Activated CD8-positive, alpha-beta T cell treated with anti-CD3 and anti-CD28 coated beads, Interleukin-2, amount 10 ng/mL, durations not matched to agents 7 days and 5 days (primary cell): Measurements from ENCODE around the gene BCAR3. TPM values are rescaled to one million over a fixed set of nuclear protein-coding genes. Genes with fewer than 3 reads are reported as not detected.

Experiments used
- ATAC-seq: fragments of 150-1000 bp; cut with Tn5 transposase; one replicate; pipeline ENCODE4 v1.10.0; 2021; ENCODE audit warnings: moderate library complexity
- CTCF ChIA-PET: fragments of 350-600 bp; sonication (Branson Sonifier 250); formaldehyde crosslinking; loops from one replicate; lab custom pipeline; 2021; ENCODE audit warnings: antibody characterized with exemption; lab: Charles Lee
- POLR2A ChIA-PET: fragments of 350-600 bp; sonication (Branson Sonifier 250); formaldehyde crosslinking; loops from one replicate; lab custom pipeline; 2021; ENCODE audit warnings: antibody characterized with exemption; lab: Charles Lee
- DNase-seq: peaks from one replicate; pipeline ENCODE4 v3.0.0-alpha.2; 2020
- H3K27ac Mint-ChIP-seq: one replicate; pipeline ENCODE4 v1.8.0; 2021; ENCODE audit warnings: mild to moderate bottlenecking, mixed read lengths
- H3K27me3 Mint-ChIP-seq: one replicate; pipeline ENCODE4 v1.8.0; 2021; ENCODE audit warnings: low read depth, mixed read lengths
- H3K36me3 Mint-ChIP-seq: one replicate; pipeline ENCODE4 v1.8.0; 2021; ENCODE audit warnings: low read depth, mixed read lengths
- H3K4me1 Mint-ChIP-seq: one replicate; pipeline ENCODE4 v1.8.0; 2021; ENCODE audit warnings: low read depth, mixed read lengths
- H3K4me3 Mint-ChIP-seq: one replicate; pipeline ENCODE4 v1.8.0; 2021; ENCODE audit warnings: mild to moderate bottlenecking, mixed read lengths
- H3K9me3 Mint-ChIP-seq: one replicate; pipeline ENCODE4 v1.8.0; 2022; ENCODE audit warnings: mixed read lengths; ENCODE audit not compliant: insufficient read depth
- total RNA-seq, 2 experiments: library from RNA; stranded (reverse); gene quantifications; one replicate each; pipeline ENCODE4 v1.2.3, GENCODE V29; 2021

The BCAR3 gene
- total RNA-seq, 2 experiments from 2014 or later, result 0.44 to 0.79 TPM

DNA sequence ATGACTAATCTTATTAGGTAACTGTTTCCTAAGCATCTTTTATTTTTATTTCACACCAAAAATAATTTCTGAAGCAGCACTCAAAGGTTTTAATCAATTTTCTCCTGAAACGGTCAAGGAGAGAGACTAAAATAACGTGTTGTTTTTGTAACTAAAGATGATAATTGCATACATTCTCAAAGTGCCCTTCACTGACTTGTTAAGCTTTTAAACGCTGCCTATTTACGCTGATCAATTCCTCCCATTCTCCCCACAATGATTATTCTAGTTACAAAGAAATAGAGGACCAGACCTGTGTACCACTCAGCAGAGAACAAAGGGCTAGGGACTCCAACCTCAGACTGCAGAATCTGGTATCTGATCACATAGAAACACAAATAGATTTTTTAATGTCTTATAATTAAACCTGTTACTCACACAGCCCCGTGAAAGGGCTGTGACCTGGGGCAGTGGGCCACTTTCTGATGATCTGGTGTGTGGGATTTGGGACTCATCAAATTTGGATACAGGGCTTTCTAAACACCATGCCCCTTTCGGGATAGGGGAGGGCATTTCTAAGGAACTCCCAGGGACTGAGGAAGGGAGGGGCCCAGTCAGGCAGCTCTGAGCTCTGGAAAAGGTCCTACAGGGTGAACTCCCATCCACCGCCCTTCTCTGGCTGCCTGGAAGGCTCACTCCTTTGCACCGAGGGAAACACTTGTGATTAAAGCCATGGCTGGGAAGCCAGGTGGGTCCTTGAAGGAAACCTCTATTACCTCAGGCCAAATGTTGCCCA lies 65.2 kb downstream of the BCAR3 start:
- H3K4me3 Mint-ChIP-seq, result no peak overlapping the region
- DNase-seq (no peak), ATAC-seq (no peak)
- H3K27me3 Mint-ChIP-seq, result peaks cover 2% of the 10 kb centered on the region
- ChIA-PET POLR2A (no interaction called here), CTCF (no interaction called here)
- peaks cover 9% of the 10 kb centered on the region for H3K4me1 Mint-ChIP-seq
- no peaks in the 10 kb centered on the region for H3K36me3 Mint-ChIP-seq
- no peaks in the 10 kb centered on the region for H3K9me3 Mint-ChIP-seq
- H3K27ac Mint-ChIP-seq, result no peak overlapping the region

DNA sequence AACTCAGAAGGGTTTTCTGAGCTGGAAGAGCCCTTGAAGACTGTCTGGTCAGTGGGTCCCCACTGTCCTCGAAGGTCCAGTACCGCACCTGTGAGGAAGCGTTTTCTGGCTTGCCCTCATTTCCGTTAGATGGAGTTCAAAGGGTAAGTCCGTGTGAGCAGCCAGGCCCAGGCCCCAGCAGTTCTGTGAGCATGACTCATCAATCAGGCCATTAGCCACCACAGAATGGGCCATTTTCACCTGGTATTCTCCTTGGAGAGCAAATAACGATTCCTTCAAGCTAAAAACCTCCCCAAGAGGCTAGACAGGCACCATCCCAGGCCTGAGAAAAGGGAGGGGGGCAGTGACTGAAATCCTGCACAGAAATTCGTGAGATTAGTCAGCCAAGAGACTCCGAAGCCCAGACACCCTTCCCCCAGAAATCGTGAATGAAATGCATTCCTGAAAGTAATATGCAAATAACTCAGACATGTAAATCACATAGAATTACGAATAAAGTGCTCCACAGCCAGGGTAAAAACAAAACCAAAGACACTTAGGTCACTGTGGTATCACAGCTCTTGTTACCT lies 66.0 kb downstream of the BCAR3 start:
- Mint-ChIP-seq H3K27ac (no peak overlapping the region), H3K27me3 (peaks cover 2% of the 10 kb centered on the region), H3K4me1 (peaks cover 9% of the 10 kb centered on the region), H3K36me3 (no peaks in the 10 kb centered on the region), H3K9me3 (no peaks in the 10 kb centered on the region), H3K4me3 (no peak overlapping the region)
- ATAC-seq (no peak), DNase-seq (no peak)
- ChIA-PET CTCF (no interaction called here), POLR2A (no interaction called here)

DNA sequence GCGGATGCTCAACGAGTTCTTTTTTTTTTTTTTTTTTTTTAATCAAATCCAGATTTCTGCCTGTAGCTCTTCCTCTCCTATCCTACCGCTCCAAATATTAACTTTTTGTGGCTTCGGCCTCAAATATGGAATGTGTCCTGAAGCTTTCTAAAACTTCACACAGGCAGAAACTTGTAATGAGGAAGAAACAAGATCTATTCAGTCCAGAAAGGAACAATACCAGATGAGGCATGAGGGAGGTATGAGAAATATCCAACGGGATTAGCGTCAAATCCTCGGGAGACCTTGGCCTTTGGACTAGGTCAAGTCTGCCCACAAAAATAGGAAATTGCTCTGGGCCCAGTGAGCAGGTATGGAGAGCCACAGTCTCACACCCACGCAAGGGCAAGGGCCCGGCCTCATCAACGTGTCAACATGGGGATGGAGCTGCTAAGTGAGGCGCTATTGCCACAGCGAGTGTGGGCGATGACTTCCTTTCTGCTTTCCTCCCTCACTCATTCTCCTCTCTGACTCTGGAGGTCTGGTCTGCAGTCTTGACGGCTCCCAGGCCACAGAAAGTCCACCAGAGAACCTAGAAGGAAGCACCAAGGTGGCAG lies 66.6 kb downstream of the BCAR3 start:
- Mint-ChIP-seq H3K9me3 (no peaks in the 10 kb centered on the region), H3K27me3 (peaks cover 2% of the 10 kb centered on the region), H3K4me1 (peaks cover 9% of the 10 kb centered on the region), H3K36me3 (no peaks in the 10 kb centered on the region), H3K4me3 (no peak overlapping the region), H3K27ac (no peak overlapping the region)
- no peak for ATAC-seq
- ChIA-PET CTCF (interaction anchor here (3.0 kb wide), 1 partner anchor 14 kb away, joined by 11 read pairs; no protein-coding TSS in a partner anchor), POLR2A (no interaction called here)
- DNase-seq, result no peak

DNA sequence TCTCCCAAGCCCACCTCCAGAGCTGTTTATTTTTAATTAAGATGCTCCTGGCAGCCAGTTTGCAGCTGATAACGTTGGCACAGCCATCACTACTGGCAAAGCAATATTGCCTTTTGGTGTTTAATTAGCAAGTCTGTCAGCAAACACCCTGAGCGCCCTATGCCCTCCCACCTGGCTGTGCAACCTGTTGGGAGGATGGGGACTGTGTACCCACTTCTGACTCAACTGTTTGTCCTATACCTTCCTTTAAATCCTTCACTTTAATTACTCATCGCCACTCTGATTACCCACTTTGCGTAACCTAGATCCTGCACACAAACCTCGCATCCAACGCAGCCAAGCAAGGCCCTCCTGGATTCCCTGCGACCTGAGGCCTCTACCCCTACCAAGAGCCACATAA lies 67.1 kb downstream of the BCAR3 start:
- no peak overlapping the region for H3K27ac Mint-ChIP-seq
- ChIA-PET POLR2A (no interaction called here), CTCF (interaction anchor here (3.0 kb wide), 1 partner anchor 15 kb away, joined by 11 read pairs; no protein-coding TSS in a partner anchor)
- no peak for ATAC-seq
- H3K36me3 Mint-ChIP-seq, result no peaks in the 10 kb centered on the region
- DNase-seq, result no peak
- H3K4me1 Mint-ChIP-seq, result peaks cover 9% of the 10 kb centered on the region
- H3K9me3 Mint-ChIP-seq, result no peaks in the 10 kb centered on the region
- peaks cover 2% of the 10 kb centered on the region for H3K27me3 Mint-ChIP-seq
- H3K4me3 Mint-ChIP-seq, result no peak overlapping the region

DNA sequence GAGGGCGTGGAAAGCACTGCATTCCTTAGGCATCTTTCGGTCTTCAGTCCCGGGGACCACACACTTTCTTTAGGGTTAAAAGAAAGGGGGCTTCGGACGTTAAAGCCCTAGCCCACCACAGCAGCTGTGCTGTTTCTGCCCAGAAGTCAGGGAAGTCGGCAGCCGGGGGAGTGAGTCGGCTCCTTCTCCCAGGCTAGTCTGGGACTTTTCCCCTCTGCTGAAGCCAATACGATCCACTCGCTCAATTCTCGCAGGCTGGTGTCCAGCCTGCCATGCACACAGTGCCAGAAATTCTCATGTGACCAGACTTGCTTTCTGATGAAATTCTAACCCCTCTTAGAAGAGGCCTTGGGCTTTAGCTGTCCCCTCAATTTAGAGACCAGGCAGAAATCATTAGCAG lies 67.7 kb downstream of the BCAR3 start:
- ChIA-PET POLR2A (no interaction called here), CTCF (interaction anchor here (3.0 kb wide), 1 partner anchor 15 kb away, joined by 11 read pairs; no protein-coding TSS in a partner anchor)
- Mint-ChIP-seq H3K9me3 (no peaks in the 10 kb centered on the region), H3K4me1 (peaks cover 9% of the 10 kb centered on the region), H3K36me3 (no peaks in the 10 kb centered on the region), H3K27me3 (peaks cover 2% of the 10 kb centered on the region), H3K4me3 (no peak overlapping the region), H3K27ac (no peak overlapping the region)
- ATAC-seq (no peak), DNase-seq (no peak)

DNA sequence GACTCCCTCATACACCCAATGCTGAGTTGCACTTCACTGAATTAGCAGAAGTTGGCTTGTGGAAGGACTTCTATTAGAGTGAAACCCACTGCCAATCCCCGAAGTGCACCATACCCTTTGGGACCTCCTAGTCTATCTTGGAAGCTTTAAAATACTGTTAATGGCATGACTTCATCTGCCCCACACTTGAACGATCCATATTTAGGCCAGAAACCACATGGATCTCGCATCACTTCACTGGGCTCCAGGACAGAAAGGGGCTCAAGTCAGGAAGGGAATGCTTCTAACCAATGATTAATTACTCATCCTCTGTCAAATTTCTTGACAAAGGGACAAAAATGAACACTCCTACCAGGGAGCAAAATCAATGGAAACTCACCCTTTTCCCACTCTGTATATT lies 69.1 kb downstream of the BCAR3 start:
- no peak overlapping the region for H3K27ac Mint-ChIP-seq
- DNase-seq (no peak), ATAC-seq (no peak)
- POLR2A ChIA-PET, result no interaction called here
- H3K36me3 Mint-ChIP-seq, result no peaks in the 10 kb centered on the region
- peaks cover 16% of the 10 kb centered on the region for H3K4me1 Mint-ChIP-seq
- CTCF ChIA-PET, result interaction anchor here (3.0 kb wide), 1 partner anchor 17 kb away, joined by 11 read pairs; no protein-coding TSS in a partner anchor
- peaks cover 2% of the 10 kb centered on the region for H3K27me3 Mint-ChIP-seq
- no peak overlapping the region for H3K4me3 Mint-ChIP-seq
- no peaks in the 10 kb centered on the region for H3K9me3 Mint-ChIP-seq

DNA sequence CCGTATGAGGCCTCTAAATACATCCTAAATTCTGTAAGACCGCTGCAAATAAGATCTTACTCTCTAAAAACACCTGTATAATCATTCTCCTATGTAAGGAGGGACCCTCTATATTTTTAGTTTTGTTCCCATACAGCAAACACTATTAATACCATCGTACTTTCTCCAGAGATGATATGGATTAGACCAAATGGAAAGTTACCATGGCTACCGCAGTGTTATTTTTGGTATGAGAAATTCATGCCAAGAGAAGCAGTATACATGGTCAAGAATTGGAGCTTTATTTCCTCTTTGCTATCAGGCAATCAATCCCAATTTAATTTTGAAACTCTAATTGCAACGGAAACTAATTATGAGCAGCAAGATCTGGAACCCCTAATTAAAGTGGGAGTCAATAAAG lies 70.0 kb downstream of the BCAR3 start:
- Mint-ChIP-seq H3K4me3 (no peak overlapping the region), H3K36me3 (no peaks in the 10 kb centered on the region), H3K27me3 (peaks cover 2% of the 10 kb centered on the region), H3K4me1 (peaks cover 16% of the 10 kb centered on the region), H3K27ac (no peak overlapping the region), H3K9me3 (no peaks in the 10 kb centered on the region)
- CTCF ChIA-PET, result no interaction called here
- DNase-seq (no peak), ATAC-seq (no peak)
- POLR2A ChIA-PET, result no interaction called here

DNA sequence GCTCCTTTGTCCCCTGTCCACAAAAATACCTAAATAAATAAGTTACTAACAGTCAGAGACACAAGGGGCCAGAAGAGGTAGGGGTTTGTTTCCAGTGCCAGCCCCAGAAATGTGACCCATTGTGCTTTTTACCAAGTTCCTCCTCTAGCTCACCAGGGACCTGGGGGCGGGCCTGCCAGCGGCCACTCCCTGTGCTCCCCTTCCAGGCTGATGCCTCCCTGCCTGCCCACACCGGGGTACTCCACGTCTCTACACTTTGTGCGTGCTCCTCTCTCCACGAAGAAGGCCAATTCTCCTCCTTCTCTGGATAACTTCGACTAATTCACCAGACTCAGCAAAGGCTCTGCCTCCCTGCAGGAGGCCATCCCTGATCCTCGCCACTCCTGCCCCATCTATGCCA lies 72.1 kb downstream of the BCAR3 start:
- ChIA-PET CTCF (no interaction called here), POLR2A (no interaction called here)
- Mint-ChIP-seq H3K27ac (no peak overlapping the region), H3K27me3 (peaks cover 15% of the 10 kb centered on the region), H3K9me3 (no peaks in the 10 kb centered on the region), H3K4me3 (no peak overlapping the region), H3K4me1 (peaks cover 7% of the 10 kb centered on the region), H3K36me3 (no peaks in the 10 kb centered on the region)
- ATAC-seq (no peak), DNase-seq (no peak)

DNA sequence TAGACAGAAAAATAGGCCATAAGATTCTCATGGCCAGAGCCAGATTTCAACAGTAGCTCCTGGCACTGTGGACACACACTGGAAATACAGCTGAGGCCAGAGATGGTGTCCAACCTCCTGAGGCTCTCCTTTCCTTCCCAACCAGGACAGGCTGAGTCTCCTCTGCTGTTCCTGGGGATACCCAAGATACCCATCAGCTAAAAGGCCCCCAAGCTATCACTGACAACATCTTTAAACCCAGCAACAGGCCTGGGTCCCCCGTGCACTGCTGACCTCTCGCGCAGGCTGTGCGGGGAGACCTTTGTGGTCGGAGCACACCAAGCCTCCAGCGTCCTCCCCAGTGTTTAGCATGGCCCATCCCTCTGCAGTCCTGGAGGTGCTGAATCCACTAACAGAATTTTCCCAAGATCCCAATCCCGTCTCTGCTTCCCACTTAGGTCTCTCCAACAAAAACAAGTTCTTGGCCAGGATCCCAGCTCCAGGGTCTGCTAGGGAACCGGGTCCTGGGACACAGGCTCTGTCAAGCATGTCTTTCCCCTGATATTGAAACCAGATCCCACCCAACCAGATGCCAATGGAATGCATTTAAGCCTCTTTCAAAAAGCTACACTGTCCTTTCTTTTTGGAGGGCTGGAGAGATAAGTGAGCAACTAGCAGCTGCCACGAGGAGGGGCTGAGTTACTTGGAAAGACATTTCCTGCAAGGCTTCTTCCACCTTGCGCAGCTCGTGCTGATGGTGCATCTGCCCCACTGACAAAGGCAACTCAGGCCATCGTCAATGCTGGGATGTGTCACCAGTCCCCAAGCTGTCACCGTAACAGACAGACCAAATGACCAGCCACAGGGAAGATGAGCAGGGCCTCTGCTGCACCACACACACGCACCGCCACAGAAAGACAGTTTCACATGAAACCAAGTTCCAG lies 73.2 kb downstream of the BCAR3 start:
- H3K36me3 Mint-ChIP-seq, result no peaks in the 10 kb centered on the region
- H3K27ac Mint-ChIP-seq, result no peak overlapping the region
- ChIA-PET CTCF (no interaction called here), POLR2A (no interaction called here)
- no peak overlapping the region for H3K4me3 Mint-ChIP-seq
- peaks cover 19% of the 10 kb centered on the region for H3K27me3 Mint-ChIP-seq
- peaks cover 7% of the 10 kb centered on the region for H3K4me1 Mint-ChIP-seq
- ATAC-seq, result no peak
- no peaks in the 10 kb centered on the region for H3K9me3 Mint-ChIP-seq
- no peak for DNase-seq

DNA sequence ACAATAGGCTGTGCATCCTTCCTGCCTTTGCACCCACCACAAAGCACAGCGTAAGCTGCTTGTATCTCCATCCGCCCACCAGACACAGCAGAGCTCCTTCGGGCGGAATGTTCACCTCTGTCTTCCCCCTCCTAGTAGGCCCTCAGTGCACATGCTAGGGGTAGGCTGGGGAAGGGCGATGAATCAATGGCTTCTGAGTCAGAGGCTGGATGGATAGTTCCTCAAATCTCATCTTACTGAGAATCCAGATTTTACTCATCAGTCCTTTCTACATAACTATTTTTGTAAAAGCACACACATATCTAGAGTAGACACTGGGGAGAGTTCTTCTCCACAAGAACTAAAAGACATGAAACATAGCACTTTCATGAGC lies 73.8 kb downstream of the BCAR3 start:
- H3K9me3 Mint-ChIP-seq, result no peaks in the 10 kb centered on the region
- no peak overlapping the region for H3K4me3 Mint-ChIP-seq
- H3K4me1 Mint-ChIP-seq, result peaks cover 7% of the 10 kb centered on the region
- POLR2A ChIA-PET, result no interaction called here
- no peaks in the 10 kb centered on the region for H3K36me3 Mint-ChIP-seq
- ATAC-seq, result no peak
- CTCF ChIA-PET, result no interaction called here
- H3K27ac Mint-ChIP-seq, result no peak overlapping the region
- H3K27me3 Mint-ChIP-seq, result peaks cover 19% of the 10 kb centered on the region
- DNase-seq, result no peak

DNA sequence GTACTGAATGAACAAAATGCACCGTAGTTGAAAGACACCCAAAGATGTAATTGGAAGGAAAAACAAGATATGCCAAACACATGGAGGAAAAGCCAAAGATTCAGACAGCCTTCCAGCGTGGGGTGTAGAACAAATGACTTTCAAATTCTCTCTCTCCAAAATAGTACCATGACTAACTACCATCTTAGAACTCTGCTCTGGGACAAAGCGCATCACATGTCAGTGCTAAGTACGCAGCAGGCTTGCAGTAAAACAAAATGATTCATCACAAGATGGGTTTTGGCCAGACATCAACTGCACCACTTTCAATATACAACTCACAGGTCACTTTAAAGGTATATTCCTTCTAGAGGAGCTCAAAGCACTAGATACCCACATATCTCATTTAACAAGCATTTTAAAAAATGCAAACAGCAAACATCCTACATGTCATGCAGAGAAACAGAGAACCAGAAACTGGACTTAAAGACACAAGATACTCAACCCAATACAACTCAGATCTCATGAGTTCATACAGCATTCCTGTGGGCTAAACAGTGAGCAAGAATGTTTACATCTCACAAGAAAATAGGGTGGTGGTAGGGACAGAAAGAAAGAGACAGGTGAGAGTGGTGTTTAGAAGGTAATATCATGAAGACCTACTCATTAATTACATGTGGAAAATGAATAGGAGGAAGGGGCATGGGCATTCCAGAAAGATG lies 75.7 kb downstream of the BCAR3 start:
- Mint-ChIP-seq H3K9me3 (no peaks in the 10 kb centered on the region), H3K4me1 (peaks cover 7% of the 10 kb centered on the region), H3K27ac (no peak overlapping the region), H3K4me3 (no peak overlapping the region), H3K27me3 (peaks cover 19% of the 10 kb centered on the region), H3K36me3 (no peaks in the 10 kb centered on the region)
- POLR2A ChIA-PET, result no interaction called here
- CTCF ChIA-PET, result no interaction called here
- DNase-seq (no peak), ATAC-seq (no peak)
